ENCODE data around the gene KLRB1. TPM values are rescaled to one million over a fixed set of nuclear protein-coding genes. Genes with fewer than 3 reads are reported as not detected.
"Not testable (repeated sequence)": the region's sequence is repeated elsewhere in the genome, so short reads cannot be mapped to it uniquely, and the experiment has no call there.

KLRB1 gene
- total RNA-seq, 2 donors from 2014 or later, result 0.46 to 3.2 TPM

DNA sequence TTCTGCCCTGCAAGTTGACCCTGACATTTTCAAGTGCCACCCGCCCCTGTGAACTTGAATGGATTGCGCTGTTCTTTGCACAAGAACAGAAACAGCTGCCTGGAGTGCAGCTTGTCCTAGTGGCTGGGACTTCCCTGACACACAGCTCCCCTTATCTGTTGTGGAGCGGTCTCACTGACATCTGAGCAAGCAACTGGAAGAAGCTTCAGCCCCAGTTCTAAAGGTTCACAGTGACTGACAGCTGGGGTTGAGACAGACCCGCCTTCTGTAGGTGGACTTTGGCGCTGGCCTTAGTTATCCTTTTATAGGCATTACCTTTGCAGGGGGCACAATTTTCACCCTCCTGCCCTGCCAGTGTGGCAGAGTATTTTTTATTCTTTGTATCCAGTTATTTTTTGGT, 30.0 kb downstream of the KLRB1 start:
- DNase-seq; ATAC-seq; intact Hi-C loops (cut with DNase I, micrococcal nuclease): not testable (repeated sequence)

GRCh38 chr12:9567151-9567550, 40.6 kb downstream of the KLRB1 start:
- intact Hi-C loops (cut with DNase I, micrococcal nuclease); DNase-seq; ATAC-seq: not testable (repeated sequence)

GRCh38 chr12:9566113-9566512, 41.6 kb downstream of the KLRB1 start:
- intact Hi-C loops (cut with DNase I, micrococcal nuclease); DNase-seq; ATAC-seq: not testable (repeated sequence)

- intact Hi-C loops (cut with DNase I, micrococcal nuclease); ATAC-seq; DNase-seq: not testable (repeated sequence)
Measured at GRCh38 chr12:9564418-9564817, 43.3 kb downstream of the KLRB1 start.

GRCh38 chr12:9562841-9563453, 44.8 kb downstream of the KLRB1 start:
- intact Hi-C loops (cut with DNase I, micrococcal nuclease); ATAC-seq; DNase-seq: not testable (repeated sequence)

DNA sequence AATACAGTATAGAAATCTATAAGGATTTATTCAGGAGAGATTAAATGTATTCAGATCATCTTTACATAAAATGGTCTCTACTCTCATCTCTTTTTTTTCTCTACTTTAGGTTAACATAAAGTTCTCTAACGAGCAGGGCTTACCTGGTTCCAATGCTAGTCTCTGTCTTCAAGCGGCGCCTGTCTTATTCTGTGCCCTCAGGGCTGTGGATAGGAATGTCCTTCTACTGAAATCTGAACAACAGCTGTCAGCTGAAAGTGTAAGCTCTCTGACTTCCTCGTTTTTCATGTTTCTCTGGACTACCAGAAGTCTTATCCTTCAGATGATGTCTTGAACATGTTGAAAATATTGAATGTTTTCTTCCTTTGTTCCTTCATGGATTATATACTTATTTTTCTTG, 62.2 kb downstream of the KLRB1 start:
- intact Hi-C loops (cut with DNase I, micrococcal nuclease); ATAC-seq; DNase-seq: not testable (repeated sequence)

Other genes with a start within 250 kb of the KLRB1 start
- 1 to 10 TPM; 6.2 to 7.3 TPM for gene CLEC2D, start 61.8 kb upstream of the KLRB1 start, total RNA-seq
- under 1 TPM in 1 of 2 donors, not detected in 1; 0.27 TPM for gene CLECL1, start 125.2 kb upstream of the KLRB1 start, total RNA-seq
- 1 to 10 TPM; 2.6 to 3.9 TPM for gene CD69, start 153.0 kb upstream of the KLRB1 start, total RNA-seq
- gene KLRF1, start 219.6 kb upstream of the KLRB1 start, total RNA-seq, result under 1 TPM in 1 of 2 donors, not detected in 1; 0.31 TPM